GM18951 (cell line): ENCODE data around the gene PGM5.
"Not testable (repeated sequence)": the region's sequence is repeated elsewhere in the genome, so short reads cannot be mapped to it uniquely, and the experiment has no call there.

Experiments
- POLR2A ChIP-seq: IDR thresholded peaks from 4 replicates; pipeline ENCODE4 v1.6.1; 2011; ENCODE audit warnings: mild to moderate bottlenecking; ENCODE audit not compliant: insufficient read length, insufficient read depth; ENCODE audit errors: extremely low read depth
- in situ Hi-C: fragments of 300-500 bp; cut with MboI; formaldehyde crosslinking; loops from one replicate; pipeline ENCODE4 v1.12.0; 2022; ENCODE audit warnings: low sequenced_read_pairs, mixed read lengths, inconsistent platforms; ENCODE audit not compliant: unreplicated experiment

PGM5 gene

DNA sequence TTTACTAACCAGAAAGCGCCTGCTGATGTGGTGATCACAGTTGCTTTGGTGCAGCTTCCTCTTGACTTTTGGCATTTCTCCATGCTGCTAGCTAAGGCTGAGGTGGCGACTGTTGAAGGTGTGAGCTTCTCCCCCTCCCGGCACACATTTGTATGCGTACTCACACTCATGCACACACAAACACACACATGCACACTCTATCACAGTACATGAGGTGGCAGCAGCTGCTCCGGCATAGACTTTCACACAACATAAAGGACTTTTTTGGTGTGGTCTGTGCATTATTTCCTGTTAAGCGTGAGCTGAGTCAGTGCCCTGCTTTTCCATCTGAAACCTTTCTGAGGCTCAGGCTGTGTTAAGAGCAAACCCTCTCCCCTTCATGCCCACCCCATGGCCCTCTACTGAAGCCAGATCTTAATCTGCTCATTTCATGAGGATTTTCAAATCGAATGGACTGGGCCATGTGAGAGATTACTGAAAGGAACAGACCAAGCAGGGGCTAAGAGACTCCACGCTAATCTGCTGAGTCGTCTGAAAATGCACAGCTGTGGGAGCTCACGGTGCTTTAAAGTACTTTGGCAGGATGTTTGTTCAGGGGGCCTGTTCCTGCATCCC lies 10.6 kb downstream of the PGM5 start:
- in situ Hi-C loops: loop anchor here (25.0 kb wide), 1 partner anchor 195 kb away; no protein-coding TSS in a partner anchor

DNA sequence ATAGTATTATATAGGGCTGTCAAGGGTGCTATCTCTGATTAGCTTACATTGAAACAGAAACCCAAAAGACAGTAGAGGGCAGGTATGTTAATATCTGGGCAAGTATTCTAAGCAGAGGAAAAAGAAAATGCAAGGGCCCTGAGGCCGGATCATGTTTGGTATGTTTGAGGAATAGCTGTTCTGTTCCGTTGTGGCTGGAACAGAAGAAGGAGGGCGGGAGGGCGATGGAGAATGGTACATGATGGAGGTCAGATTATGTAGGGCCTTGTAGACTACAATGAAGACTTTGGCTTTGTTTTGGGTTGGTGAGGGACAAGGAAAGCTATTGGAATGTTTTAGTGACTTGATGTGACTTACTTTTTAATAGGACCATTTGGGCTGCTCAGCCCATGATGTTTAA lies 19.4 kb downstream of the PGM5 start:
- in situ Hi-C loops: not testable (repeated sequence)

DNA sequence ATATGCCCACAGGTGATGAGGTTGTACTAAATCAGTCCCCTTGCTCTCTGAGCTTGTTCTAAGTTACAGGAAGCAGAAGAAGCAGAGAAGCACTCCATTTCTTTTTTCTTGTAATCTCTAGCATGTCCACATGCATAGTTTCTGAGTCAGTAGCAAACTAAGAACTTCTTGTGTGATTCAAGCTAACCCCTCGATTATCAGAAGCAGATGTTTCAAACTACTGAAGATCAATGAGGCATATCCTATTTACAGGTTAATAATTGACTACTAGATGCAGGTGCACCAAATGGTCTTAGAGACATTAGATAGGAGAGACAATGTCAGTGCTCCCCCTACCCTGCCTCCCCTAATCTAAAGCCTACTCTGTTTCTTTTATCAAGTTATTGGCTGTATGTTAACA lies 21.3 kb downstream of the PGM5 start:
- in situ Hi-C loops: not testable (repeated sequence)

DNA sequence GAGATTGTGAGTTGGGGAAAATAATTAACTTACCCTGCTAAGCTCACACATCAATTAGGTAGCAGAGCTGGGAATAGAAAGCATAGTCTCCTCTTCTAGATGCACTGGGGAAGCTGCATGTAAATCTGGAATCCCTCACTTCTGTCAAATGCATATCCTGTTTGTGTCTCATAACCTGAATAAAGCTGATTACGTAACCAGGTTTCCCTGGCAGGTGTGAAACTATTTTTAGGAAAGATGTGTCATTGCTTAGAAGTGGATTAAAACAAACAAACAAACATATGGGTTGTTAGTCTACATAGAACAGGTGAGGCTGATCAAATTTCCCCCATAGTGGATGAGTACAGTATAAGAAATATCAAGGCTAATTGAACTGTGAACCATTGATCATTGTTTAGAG lies 27.5 kb downstream of the PGM5 start:
- in situ Hi-C loops: not testable (repeated sequence)

DNA sequence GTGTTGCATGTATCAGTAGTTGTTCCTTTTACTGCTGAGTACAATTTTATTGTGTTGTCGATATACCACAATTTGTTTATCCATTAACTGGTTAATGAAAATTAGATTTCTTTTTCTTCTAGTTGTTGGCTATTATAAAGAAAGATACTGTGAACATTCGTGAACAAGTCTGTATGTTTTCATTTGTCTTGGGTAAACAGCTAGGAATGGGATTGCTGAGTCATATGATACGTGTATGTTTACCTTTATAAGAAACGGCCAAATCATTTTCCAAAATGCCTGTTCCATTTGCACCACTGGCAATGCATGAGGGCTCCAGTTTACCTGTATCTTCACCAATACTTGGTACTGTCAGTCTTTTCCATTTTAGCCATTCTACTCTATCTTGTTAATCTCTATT lies 33.1 kb downstream of the PGM5 start:
- in situ Hi-C loops: not testable (repeated sequence)

DNA sequence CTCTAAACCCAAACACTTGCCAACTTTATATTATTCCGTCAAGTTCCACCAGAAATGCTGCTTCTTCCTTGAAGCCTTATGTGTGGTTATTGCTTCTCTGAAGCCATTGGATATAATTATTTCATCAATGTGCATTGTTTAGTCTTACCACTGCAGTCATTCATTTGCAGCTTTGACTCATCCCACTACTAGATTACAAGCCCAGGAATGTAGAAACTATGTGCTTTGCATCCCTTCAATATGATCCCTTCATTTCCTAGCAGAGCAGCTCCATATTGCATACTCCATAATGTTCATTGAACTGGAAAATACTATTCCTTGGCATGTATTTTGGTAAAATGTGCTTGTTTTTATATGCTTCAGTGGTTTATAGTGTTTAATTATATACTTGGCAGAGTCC lies 34.3 kb downstream of the PGM5 start:
- in situ Hi-C loops: not testable (repeated sequence)

DNA sequence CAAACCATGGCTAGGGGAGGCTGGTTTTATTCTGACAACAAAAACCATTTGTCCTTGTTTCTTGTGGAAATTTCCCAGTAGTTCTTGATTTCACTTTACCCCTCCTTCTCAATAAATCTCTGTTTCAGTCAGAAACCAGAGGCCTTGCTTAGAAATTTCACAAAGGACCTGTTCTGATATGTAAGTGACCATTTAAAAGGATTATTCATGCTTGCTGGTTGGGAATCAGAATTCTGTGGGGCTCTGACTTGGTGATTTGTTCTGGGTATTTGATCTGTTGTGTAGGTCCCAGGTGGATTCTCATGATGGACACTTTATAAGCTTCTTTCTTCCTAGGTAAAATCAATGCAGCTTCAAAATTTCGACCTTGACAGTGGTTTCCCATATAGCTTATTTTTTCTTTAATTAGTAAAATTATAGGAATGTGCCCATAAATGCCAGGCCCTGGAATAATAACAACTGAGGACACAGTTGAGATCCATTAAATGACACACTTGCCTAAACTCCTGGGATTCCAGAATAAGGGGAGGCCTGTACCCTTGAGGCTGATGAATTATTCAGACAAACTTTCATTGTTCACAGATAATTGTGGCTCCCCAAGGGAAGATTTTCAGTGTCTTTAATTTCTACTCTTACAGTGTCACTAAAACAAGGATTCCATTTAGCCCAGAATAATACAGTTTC lies 40.1 kb downstream of the PGM5 start:
- in situ Hi-C loops: not testable (repeated sequence)

DNA sequence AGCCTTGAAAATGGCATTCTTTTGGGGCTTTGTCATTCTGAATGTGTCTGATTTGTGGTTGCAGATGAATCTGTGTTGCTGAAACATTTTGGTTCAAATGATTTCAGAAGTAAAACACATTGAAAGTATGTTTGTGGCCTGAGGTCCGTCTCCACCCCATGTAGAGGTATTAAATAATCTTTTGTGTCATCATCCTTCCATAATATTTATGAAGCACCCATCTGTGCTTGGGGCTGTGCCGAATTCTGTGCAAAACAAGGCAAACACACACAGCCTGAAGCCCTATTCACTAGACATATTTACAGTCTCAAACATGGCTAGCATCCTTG lies 40.6 kb downstream of the PGM5 start:
- in situ Hi-C loops: not testable (repeated sequence)

DNA sequence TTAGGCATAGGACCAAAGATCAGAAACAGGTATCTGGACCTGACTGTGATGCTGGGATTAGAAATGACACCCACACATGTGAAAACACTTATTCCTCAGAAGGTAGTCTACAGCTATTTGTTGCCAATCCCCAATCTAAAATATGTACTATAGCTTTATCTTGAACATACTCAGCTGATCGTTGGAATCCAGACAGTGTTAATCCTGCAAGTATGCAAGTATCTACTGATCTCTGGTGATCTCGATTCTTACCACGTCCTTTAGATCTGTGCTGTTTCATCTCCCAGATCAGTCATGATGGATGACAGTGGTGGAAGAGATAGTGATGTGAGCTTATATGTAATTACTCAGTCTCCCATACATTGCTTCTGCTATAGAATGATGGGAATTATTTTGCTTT lies 41.4 kb downstream of the PGM5 start:
- in situ Hi-C loops: not testable (repeated sequence)

DNA sequence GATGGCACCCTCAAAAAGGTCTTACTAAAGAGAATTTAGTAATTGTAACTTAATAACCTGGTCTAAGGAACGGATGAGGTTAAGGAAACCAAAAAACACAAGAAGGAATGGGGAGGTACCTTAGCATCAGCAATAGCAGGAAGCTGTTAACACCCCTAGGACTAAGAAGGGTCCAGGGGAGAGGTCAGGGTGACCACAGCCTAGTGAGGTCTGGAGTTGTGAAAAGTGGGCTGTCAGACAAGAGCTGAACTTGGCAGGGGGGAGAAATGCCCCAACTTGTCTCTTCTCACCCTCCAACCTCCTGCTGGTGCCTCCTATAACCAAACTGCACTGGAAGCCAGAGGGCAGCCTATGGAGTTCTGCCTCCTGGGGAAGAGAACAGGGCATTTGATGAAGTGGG lies 41.9 kb downstream of the PGM5 start:
- in situ Hi-C loops: not testable (repeated sequence)

DNA sequence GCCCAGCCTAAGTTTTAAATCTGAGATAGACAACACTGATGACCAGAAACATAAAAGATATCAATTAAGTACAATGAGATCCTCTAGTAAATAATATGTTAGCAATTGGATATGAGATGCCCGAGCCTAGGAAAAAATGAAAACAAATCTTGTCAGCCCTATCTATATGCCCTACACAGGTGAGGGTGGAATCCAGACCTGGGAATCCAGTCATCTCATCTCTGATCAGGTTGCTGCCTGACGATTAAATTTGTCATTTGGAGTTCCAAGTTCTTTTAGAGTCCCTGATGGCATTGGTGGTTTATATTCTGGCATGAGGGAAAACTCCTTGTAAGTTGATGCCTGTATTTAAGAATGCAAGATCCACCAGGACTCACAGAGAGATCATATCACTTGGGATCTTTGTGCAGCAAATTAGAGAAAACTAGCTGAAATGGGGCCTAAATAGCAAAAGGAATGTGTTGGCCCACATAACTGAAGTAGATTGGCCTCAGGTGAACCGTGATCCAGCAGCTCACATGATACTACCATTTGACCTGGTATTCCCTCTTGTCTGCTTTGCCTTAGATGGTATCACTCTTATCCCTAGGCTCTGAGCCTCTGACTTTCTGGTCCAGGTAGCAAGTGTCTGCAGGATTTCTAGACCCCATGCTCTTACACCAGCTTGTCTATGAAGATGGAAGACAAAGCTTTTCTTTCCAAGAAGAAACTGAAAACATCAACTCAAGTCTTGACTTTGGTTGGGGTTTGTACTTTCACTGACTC lies 48.2 kb downstream of the PGM5 start:
- in situ Hi-C loops: not testable (repeated sequence)

DNA sequence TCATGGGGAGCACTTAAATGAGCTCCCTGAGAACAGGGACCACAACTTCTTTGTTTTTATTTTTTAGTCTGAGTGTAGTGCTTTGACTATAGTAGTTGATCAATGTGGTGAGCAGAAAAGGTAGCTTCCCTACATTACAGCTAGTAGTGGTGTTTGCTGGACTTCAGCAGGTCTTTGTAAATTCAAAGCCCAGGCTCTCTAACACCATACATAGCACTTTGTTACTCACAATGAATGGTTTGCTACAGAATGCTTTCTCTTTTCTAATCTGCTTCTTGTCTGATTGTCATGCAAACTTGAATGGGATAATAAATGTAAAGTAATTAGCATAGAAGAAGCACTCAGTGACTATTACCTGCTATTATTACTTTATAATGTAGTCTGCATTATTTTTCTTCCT lies 55.5 kb downstream of the PGM5 start:
- in situ Hi-C loops: not testable (repeated sequence)

DNA sequence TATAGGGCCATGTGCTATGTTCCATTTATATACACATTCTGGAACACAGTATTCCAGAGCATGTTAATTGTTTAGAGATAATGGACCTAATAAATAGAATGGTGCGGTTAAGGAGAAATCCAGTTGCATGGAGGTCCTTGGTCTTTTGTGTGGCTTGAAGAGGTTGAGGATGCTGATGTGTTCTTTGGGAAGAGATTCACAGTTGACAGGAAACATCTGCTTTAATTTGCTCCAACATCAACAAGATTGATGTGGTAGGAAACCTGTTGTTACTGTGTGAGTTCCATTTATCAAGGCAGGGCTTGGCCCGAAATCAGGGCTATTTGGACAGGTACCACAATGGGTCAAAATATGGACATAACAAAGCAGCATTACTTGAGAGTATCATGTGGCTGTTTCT lies 56.3 kb downstream of the PGM5 start:
- in situ Hi-C loops: not testable (repeated sequence)

DNA sequence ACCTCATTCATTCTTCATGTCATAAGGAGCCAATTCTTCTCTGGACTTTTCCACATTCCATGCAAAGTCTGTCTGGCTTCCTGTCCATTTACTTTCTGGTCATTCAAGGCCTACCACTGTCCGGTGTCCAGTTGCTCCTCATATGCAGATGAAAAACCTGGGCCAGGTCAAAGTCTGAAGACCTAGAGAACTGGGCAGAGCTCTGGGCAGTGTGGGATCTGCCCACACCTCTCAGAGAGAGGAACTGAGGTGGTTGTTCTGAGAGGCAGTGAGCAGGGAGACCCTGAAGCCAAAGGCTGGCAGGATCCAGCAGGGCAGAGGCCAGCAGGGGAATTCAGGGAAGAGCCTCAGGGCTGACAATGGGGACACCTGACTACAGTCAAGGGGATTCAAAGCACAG lies 58.7 kb downstream of the PGM5 start:
- in situ Hi-C loops: not testable (repeated sequence)

DNA sequence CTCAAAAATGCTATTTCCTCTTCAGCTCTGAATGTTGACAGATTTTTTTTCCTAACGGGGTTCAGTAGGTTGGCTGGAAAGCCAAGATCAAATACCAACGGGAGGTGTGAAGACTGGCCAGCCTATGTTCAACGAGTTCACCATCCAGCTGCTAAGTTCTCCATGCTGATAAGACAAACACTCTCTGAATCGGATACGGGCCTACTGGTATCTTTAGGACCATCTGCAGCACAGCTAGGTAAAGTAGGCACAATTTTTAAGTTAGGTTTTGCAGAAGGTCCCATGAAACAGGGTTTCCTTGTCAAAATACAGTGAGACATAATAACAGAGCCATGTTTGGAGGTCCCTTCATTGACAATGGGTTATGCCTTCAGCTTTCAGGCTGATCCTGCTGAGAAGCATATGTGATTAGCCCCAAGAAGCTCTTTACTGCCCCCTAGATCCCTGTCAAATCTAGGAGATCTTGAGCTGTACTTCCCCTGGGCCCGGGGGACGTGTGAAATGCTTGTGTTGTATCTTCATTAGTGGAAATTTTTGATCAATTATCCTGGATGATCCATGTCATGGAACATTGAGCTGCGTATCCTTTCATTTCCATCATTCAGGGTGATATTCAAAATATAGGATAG lies 60.6 kb downstream of the PGM5 start:
- no peak for TF ChIP-seq POLR2A
- in situ Hi-C loops: no loop called here
